Omental fat pad (tissue), 4 donors: Measurements from ENCODE around the gene SPACA4. TPM values are rescaled to one million over a fixed set of nuclear protein-coding genes. Genes with fewer than 3 reads are reported as not detected.

ENCODE experiments used
- ATAC-seq: fragments of 150-250 bp; one replicate; pipeline ENCODE4 v1.9.1; 2016; ENCODE audit warnings: mild to moderate bottlenecking, moderate library complexity; ENCODE audit not compliant: low FRiP score
- DNase-seq: peaks from one replicate; pipeline ENCODE4 v3.0.0-alpha.2; 2019; ENCODE audit warnings: low spot score
- total RNA-seq, 4 donors: library from RNA; depleted of rRNA; stranded (reverse); fragments of >200 nt; gene quantifications; one replicate each; pipeline ENCODE4 v1.1.0, GENCODE V29; 2016
- TF ChIP-seq, protein P1 (sequence below), 3 donors: fragments of 450-650 bp; IDR thresholded peaks; one replicate each; pipeline ENCODE4 v1.5.1; 2016 to 2017; ENCODE audit warnings: antibody characterized with exemption in 3 of 3, mild to moderate bottlenecking in 3 of 3, moderate library complexity in 2 of 3

Gene SPACA4
- total RNA-seq, 4 donors from 2014 or later = not detected

DNA sequence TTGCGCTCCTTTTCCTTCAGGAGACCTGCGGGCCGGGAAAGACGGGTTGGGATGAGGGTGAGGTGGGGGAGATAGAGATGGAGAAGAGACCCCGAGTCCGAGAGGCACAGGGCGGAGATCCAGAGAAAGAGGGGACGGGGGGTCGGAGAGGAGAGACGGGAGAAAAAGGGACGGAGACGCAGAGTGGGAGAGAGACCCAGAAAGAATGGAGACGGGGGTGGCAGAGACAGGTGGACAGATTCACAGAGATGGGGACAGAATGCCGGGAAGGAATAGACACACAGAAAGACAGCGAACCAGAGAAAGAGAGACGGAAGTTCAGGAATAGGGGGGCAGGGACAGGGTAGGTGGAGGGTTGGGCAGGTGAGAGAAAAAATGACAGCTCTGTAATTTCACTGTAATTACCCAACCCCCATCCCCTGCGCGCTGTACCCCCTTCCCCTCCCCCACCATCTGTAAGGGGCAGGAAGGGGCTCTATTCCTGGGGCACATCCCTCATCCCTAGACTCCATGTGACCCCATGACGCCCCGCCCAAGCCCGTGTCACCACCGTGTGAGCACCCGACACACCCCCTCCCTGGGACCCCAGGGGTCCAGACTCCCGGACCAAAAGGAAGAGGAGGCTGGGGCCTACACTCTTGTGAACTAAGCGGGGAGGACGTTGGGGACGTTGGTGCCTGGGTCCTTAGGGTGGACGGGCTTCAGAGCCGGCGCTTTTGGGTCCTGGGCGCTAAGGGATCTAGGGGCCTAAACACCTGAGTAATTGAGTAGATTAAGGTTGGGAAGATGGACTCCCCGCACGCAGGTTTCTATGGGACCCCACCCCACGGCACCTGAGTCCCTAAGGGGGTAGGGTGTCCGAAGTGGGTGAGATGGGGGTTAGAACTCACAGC, 29.7 kb downstream of the SPACA4 start:
- ATAC-seq = no peak
- no peak for DNase-seq

DNA sequence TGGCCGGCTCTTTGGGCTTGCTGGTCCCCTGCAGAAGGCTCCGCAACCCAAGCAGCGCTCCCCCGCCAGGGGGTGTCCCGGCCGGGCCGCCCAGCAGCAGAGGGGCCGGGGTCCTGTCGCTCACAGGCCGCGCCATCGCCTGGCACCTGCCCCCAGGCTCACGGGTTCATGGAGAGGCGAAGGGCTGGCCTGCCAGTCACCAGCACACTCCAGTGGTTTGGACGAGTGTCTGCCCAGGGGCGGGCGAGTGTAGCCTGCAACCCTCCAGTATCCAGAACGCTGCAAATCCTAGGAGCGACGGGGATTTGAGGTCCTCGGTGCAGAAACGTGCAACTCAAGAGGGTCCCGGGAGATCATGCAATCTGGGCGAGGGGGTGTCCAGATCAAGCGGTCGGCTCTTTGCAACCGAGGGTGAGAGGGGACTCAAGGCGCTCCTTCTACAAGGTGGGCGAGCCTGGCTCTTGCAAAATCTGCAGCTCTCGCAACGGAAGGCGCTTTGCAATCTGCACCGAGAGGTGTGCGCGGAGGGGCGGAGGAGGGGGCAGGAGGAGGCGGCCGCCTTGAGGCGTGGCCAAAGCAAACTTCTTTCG, 30.4 kb downstream of the SPACA4 start, which contains the start of gene DBP:
DBP (minus strand) TSS at position 521 of the 590 bp plus-strand sequence; CDS start at position 136, 385 bp downstream.
- no peak for DNase-seq
- TF ChIP-seq, protein P1, sequence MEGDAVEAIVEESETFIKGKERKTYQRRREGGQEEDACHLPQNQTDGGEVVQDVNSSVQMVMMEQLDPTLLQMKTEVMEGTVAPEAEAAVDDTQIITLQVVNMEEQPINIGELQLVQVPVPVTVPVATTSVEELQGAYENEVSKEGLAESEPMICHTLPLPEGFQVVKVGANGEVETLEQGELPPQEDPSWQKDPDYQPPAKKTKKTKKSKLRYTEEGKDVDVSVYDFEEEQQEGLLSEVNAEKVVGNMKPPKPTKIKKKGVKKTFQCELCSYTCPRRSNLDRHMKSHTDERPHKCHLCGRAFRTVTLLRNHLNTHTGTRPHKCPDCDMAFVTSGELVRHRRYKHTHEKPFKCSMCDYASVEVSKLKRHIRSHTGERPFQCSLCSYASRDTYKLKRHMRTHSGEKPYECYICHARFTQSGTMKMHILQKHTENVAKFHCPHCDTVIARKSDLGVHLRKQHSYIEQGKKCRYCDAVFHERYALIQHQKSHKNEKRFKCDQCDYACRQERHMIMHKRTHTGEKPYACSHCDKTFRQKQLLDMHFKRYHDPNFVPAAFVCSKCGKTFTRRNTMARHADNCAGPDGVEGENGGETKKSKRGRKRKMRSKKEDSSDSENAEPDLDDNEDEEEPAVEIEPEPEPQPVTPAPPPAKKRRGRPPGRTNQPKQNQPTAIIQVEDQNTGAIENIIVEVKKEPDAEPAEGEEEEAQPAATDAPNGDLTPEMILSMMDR (IDR thresholded peaks at IDR 0.05) = no peak
- ATAC-seq = no peak

More for the DNA sequence above, 29.7 kb downstream of the SPACA4 start:
- TF ChIP-seq, protein P1 (IDR thresholded peaks at IDR 0.05) = no peak

DNA sequence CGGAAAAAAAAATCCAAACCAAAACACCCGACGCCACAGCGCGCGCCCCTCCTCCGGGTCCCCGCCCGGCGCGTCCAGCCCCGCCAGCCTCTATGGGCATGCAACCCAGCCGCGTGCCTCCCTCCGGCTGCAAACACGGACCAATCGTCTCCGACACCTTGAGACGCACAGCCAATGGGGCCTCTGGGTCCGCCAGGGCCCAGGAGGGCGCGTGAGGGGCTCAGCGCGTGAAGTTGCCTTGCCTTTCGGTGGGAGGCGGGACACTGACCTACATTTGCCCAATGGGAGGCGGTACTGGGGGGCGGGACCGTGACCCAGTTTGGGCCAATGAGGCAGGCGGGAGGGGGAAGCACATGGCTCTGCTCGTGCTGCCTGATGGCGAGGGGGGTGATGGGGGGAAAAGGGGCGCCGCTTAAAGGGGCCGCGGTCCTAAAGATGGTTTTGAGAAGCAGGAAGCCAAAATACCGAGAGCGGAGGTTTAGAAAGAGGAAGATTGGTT, 31.0 kb downstream of the SPACA4 start:
- TF ChIP-seq, protein P1 (IDR thresholded peaks at IDR 0.05) = no peak
- ATAC-seq = peak; percentile 77
- peak; percentile 91 for DNase-seq

DNA sequence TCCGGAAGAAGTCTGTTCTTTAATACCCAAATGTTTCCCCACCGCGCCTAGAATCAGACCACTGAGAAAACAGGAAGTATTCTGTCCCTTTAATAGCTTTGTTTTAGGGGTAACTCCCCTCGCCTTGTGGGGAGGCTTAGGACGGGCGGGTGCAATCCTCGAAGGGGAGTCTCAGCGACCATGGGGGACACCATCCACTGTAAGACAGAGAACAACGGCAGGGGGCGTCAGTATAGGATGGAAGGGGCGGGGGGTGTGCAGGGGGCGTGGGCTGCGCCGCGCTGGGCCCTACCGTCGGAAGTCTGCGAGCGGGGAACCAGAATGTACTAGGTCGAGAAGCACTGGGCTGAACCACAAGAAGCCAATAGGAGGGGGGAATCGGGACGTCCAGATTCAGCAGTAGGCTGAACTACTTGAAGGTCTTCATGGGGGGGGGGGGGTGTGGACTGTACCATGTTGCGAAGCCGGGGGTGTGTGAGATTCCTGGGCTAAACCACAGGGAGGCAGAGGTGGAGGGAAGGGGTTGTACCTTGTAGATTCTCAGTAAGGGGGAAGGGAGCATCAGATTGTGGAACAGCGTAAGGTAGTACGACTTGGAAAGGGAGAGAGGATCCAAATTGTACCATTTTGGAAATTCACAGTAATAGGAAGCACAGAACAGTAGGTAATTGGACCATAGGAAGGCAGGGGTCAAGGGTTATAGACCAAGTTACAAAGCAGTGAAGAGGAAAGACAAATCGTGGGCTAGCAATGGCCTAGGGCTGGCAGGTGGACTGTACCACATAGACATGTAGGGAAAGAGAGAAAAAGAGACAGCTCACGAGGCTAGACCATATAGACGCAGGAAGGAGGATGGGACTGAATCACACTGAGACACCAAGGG, 31.6 kb downstream of the SPACA4 start:
- no peak for DNase-seq
- ATAC-seq = peak; percentile 33
- TF ChIP-seq, protein P1 (IDR thresholded peaks at IDR 0.05) = no peak

DNA sequence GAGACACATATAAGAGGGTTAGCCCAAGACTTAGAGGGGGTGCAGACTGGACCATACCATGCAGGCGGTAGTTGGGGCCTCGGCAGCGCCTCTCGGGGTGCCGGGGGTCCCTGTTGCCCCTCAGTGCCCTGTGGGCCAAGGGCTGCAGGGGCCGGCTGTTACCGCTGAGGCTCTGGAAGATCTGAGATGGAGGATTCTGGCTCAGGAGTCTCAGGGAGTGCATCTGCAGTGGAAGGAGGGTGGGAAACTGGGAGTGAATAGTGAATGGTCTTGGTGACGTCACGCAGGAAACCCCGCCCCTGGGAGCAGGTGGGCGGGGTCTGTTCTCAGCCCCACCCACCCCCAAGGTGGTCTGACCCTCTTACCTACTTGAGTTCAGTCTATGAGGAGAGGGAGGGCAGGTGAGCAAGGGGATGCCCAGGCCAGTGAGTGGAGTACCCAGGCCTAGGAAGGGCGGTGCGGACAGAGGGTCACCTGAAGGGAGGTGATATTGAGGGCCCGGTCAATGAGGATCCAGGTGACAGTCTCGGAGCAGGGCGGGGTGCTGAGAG, 32.4 kb downstream of the SPACA4 start:
- TF ChIP-seq, protein P1 (IDR thresholded peaks at IDR 0.05) = no peak
- ATAC-seq (no peak), DNase-seq (no peak)
